Lower leg skin (tissue), 3 donors: ENCODE data around the gene MTMR11.

ENCODE experiments used
- POLR2A ChIP-seq, 2 donors: fragments of 450-650 bp; IDR thresholded peaks; one replicate each; pipeline ENCODE4 v1.6.1; 2016 to 2017; ENCODE audit warnings: antibody characterized with exemption in 2 of 2, mild to moderate bottlenecking in 1 of 2, moderate library complexity in 1 of 2
- TF ChIP-seq, protein P1 (sequence below), 3 donors: fragments of 450-650 bp; IDR thresholded peaks; one replicate each; pipeline ENCODE4 v1.5.1; 2016; ENCODE audit warnings: antibody characterized with exemption in 3 of 3, mild to moderate bottlenecking in 3 of 3, moderate library complexity in 2 of 3

DNA sequence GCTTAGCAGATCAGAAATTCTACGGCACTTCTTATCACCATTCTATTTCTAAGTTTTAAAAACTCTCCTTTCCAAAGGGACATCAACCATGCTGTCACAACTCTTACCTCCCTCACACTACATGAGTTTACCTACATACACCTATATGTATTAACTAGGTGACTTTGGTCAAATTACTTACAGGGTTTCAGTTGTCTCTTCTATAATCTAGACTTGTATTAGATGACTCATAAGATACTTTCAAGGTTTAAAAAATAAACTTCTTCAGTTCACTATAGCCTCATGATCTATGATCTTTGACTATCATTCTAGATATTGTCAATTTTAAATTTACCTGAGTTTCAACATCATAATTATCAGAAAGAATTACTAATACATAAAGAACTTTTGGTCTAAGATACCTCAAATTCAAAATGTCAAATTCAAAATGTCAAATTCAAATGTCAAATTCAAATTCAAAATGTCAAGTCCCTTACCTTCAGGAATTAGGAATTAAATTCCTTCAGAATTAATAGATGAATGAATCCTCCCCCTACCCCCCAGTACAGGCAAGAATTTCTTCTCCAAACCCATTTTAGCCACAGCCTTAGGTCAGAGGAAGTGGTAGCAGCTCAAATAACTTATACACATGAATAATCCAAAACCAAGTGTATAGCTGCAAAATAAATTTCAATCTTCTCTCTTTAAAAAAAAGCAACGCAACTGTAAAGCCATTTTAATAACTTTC is 42.7 kb upstream of the MTMR11 start:
- TF ChIP-seq, protein P1, sequence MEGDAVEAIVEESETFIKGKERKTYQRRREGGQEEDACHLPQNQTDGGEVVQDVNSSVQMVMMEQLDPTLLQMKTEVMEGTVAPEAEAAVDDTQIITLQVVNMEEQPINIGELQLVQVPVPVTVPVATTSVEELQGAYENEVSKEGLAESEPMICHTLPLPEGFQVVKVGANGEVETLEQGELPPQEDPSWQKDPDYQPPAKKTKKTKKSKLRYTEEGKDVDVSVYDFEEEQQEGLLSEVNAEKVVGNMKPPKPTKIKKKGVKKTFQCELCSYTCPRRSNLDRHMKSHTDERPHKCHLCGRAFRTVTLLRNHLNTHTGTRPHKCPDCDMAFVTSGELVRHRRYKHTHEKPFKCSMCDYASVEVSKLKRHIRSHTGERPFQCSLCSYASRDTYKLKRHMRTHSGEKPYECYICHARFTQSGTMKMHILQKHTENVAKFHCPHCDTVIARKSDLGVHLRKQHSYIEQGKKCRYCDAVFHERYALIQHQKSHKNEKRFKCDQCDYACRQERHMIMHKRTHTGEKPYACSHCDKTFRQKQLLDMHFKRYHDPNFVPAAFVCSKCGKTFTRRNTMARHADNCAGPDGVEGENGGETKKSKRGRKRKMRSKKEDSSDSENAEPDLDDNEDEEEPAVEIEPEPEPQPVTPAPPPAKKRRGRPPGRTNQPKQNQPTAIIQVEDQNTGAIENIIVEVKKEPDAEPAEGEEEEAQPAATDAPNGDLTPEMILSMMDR (IDR thresholded peaks at IDR 0.05): no peak
- no peak for TF ChIP-seq POLR2A (IDR thresholded peaks at IDR 0.05)
